Upper lobe of left lung (tissue), 6 donors: Measurements from ENCODE around the gene CENPU. TPM values are rescaled to one million over a fixed set of nuclear protein-coding genes. Genes with fewer than 3 reads are reported as not detected.

ENCODE experiments used
- ATAC-seq, 2 donors: fragments of 200-7000 bp; cut with Tn5 transposase; one replicate each; pipeline ENCODE4 v1.9.1; 2022; ENCODE audit warnings: mild to moderate bottlenecking in 2 of 2, moderate library complexity in 2 of 2; ENCODE audit not compliant: low FRiP score in 2 of 2
- DNase-seq, 2 donors: peaks; one replicate each; pipeline ENCODE4 v3.0.0-alpha.2; 2019 to 2020
- H3K27ac ChIP-seq, 4 donors: fragments of 200-600 bp; sonication (generic); one replicate each; pipeline ENCODE4 v1.5.1; 2016 to 2019
- H3K27me3 ChIP-seq, 4 donors: fragments of 200-600 bp; sonication (generic); one replicate each; pipeline ENCODE4 v1.5.1; 2017 to 2019
- H3K36me3 ChIP-seq, 4 donors: fragments of 200-600 bp; sonication (generic); one replicate each; pipeline ENCODE4 v1.5.1; 2016 to 2019
- H3K4me1 ChIP-seq, 4 donors: fragments of 200-600 bp; sonication (generic); one replicate each; pipeline ENCODE4 v1.5.1; 2018 to 2019
- H3K4me3 ChIP-seq, 4 donors: fragments of 200-600 bp; sonication (generic); one replicate each; pipeline ENCODE4 v1.5.1; 2017 to 2019; ENCODE audit warnings: mild to moderate bottlenecking in 2 of 4, moderate library complexity in 1 of 4
- H3K9me3 ChIP-seq, 4 donors: fragments of 200-600 bp; sonication (generic); one replicate each; pipeline ENCODE4 v1.5.1; 2018 to 2019
- CTCF ChIP-seq, 6 experiments: fragments of 450-650 bp in 4 of 6; fragments of 200-600 bp in 2 of 6; sonication (generic) in 2 of 6; IDR thresholded peaks; one replicate each; pipeline ENCODE4 v1.5.1; 2016 to 2019; ENCODE audit warnings: antibody characterized with exemption in 6 of 6
- EP300 ChIP-seq, 4 donors: sonication (generic); formaldehyde crosslinking; IDR thresholded peaks; one replicate each; pipeline ENCODE4 v1.5.1; 2017; ENCODE audit warnings: antibody characterized with exemption in 4 of 4, control low read depth in 2 of 4
- POLR2A ChIP-seq, 4 donors: fragments of 450-650 bp; IDR thresholded peaks; one replicate each; pipeline ENCODE4 v1.5.1; 2016 to 2017; ENCODE audit warnings: antibody characterized with exemption in 4 of 4, mild to moderate bottlenecking in 2 of 4
- POLR2AphosphoS5 ChIP-seq, 2 donors: sonication (generic); formaldehyde crosslinking; IDR thresholded peaks; one replicate each; pipeline ENCODE4 v1.5.1; 2017; ENCODE audit warnings: antibody characterized with exemption in 2 of 2
- WGBS, 2 donors: methylation state at CpG; one replicate each; pipeline ENCODE4 v1.1.5; 2017 to 2018; 5-methylcytosine and 5-hydroxymethylcytosine counted together
- total RNA-seq, 6 donors: library from RNA; depleted of rRNA in 4 of 6; stranded (reverse); fragments of >200 nt in 4 of 6; gene quantifications; one replicate each; pipeline versions ENCODE4 v1.1.0 to v1.2.1, GENCODE V29; 2016 to 2021
- donor health status: DM: no; HTN: no; CAD: no; lungs with moderate emphysema.
- donor health status: DM: no; HTN: yes; CAD: no; lungs with severe emphysema.

Gene CENPU
- total RNA-seq, 6 donors from 2014 or later = 0.44 to 5.5 (median 3.5) TPM; not detected in 1

DNA sequence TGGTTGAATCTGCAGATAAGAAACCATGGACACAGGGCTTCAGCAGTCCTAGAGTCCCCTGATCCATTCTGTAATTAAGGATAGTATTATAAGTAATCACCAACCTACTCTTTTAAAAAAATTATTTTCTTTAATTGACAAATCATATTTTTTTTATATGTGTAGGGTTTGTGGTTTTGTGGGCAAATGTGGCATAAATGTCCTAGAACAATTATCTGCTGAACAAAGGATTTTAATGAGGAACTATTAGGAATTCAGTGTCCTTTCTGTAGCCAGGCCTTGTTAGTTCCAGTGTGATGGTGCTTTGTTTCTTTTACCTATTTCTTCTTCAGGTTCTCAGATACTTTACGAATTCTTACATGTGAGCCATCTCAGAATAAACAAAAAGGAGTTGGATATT lies 52.0 kb downstream of the CENPU start:
- no peaks in the 10 kb centered on the region for H3K27me3 ChIP-seq
- ATAC-seq (no peak), DNase-seq (no peak)
- 95 to 100% methylated on average over 1 of the region's 1 CpG for WGBS, 2 donors
- no peaks in the 10 kb centered on the region for H3K9me3 ChIP-seq
- H3K27ac ChIP-seq = no peak overlapping the region
- peaks cover 0 to 6% (median 0%) of the 10 kb centered on the region in 4 donors for H3K4me1 ChIP-seq
- H3K4me3 ChIP-seq = no peak overlapping the region
- no peak for TF ChIP-seq POLR2A (IDR thresholded peaks at IDR 0.05)
- no peak for TF ChIP-seq CTCF (IDR thresholded peaks at IDR 0.05)
- TF ChIP-seq EP300 (IDR thresholded peaks at IDR 0.05) = no peak
- no peak for TF ChIP-seq POLR2AphosphoS5 (IDR thresholded peaks at IDR 0.05)
- H3K36me3 ChIP-seq = peaks cover 0 to 8% (median 3%) of the 10 kb centered on the region in 4 donors

DNA sequence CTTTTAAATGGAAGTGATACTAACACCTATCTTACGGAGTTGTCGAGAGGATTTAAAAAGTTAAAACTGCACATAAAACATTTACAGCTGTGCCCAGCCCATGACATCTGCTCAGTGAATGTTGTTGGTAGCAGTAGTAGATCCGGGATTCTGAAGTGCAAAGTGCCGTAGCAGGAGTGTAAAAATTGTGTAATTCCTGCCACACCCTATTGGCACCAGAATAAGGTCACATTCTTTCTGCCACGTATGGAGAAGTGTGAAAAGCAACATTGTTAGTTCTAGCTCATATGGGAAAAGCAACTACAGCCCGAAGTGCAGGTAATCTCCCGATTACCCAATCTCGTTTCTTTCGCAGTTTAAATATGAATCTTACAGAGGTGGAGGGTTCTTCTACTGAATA lies 53.2 kb downstream of the CENPU start:
- 48 to 62% methylated on average over 9 of the region's 9 CpGs for WGBS, 2 donors
- H3K9me3 ChIP-seq = no peaks in the 10 kb centered on the region
- H3K27me3 ChIP-seq = no peaks in the 10 kb centered on the region
- peak in 1 of 2 donors; percentile 26 for DNase-seq
- no peak overlapping the region for H3K4me3 ChIP-seq
- H3K4me1 ChIP-seq = peaks cover 0 to 6% (median 0%) of the 10 kb centered on the region in 4 donors
- H3K36me3 ChIP-seq = peaks cover 0 to 6% (median 2%) of the 10 kb centered on the region in 4 donors
- H3K27ac ChIP-seq = no peak overlapping the region
- ATAC-seq = peak in 1 of 2 donors; percentile 35
- no peak for TF ChIP-seq POLR2A (IDR thresholded peaks at IDR 0.05)
- TF ChIP-seq POLR2AphosphoS5 (IDR thresholded peaks at IDR 0.05) = no peak
- no peak for TF ChIP-seq EP300 (IDR thresholded peaks at IDR 0.05)

DNA sequence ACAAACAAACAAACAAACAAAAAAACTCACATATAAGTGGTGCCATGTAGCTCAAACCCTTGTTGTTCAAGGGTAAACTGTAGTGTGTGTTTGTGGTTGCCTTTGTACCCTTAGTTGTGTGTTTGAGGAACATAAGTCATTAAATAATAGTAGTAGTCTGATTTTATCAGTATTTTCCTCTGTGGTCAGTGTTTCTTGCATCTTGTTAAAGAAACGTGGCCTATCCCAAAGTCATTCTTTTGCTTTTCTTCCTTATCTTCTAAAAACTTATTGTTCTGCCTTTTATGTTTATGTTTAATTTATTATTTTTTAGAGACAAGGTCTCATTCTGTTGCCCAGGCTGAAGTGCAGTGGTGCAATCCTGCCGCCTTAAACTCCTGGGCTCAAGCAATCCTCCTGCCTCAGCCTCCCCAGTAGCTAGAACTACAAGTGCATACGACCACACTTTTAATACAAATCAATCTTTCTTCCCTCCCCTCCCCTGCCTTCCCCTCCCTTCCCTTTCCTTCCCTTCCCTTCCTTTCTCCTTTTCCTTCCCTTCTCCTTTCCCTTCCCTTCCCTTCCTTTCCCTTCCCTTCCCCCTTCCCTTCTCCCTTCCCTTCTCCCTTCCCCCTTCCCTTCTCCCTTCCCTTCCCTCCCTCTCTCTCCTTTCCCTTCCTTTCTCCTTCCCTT lies 57.9 kb downstream of the CENPU start:
- 80 to 86% methylated on average over 3 of the region's 3 CpGs for WGBS, 2 donors
- Histone ChIP-seq H3K4me1 (peaks cover 0 to 6% (median 0%) of the 10 kb centered on the region in 4 donors), H3K27ac (no peak overlapping the region), H3K4me3 (no peak overlapping the region), H3K9me3 (no peaks in the 10 kb centered on the region), H3K27me3 (no peaks in the 10 kb centered on the region), H3K36me3 (peaks cover 0 to 30% (median 11%) of the 10 kb centered on the region in 4 donors)
- DNase-seq = no peak
- ATAC-seq = no peak
- TF ChIP-seq POLR2AphosphoS5 (IDR thresholded peaks at IDR 0.05) (no peak), EP300 (IDR thresholded peaks at IDR 0.05) (no peak), CTCF (IDR thresholded peaks at IDR 0.05) (no peak), POLR2A (IDR thresholded peaks at IDR 0.05) (no peak)

GRCh38 chr4:184675018-184675417 lies 58.9 kb downstream of the CENPU start:
- H3K27me3 ChIP-seq = no peaks in the 10 kb centered on the region
- H3K9me3 ChIP-seq = no peaks in the 10 kb centered on the region
- H3K4me1 ChIP-seq = no peaks in the 10 kb centered on the region
- ATAC-seq = no peak
- no peak overlapping the region for H3K4me3 ChIP-seq
- DNase-seq = no peak
- peaks cover 0 to 30% (median 11%) of the 10 kb centered on the region in 4 donors for H3K36me3 ChIP-seq
- no peak overlapping the region for H3K27ac ChIP-seq
- 98% methylated on average over 5 of the region's 5 CpGs for WGBS, 2 donors
- TF ChIP-seq CTCF (IDR thresholded peaks at IDR 0.05) = no peak

GRCh38 chr4:184674011-184674410 lies 59.9 kb downstream of the CENPU start:
- no peak overlapping the region for H3K27ac ChIP-seq
- TF ChIP-seq CTCF (IDR thresholded peaks at IDR 0.05) (no peak), POLR2AphosphoS5 (IDR thresholded peaks at IDR 0.05) (no peak), POLR2A (IDR thresholded peaks at IDR 0.05) (no peak), EP300 (IDR thresholded peaks at IDR 0.05) (no peak)
- H3K9me3 ChIP-seq = no peaks in the 10 kb centered on the region
- H3K4me3 ChIP-seq = no peak overlapping the region
- no peaks in the 10 kb centered on the region for H3K27me3 ChIP-seq
- WGBS, 2 donors = 90 to 94% methylated on average over 4 of the region's 4 CpGs
- DNase-seq (no peak), ATAC-seq (no peak)
- peaks cover 0 to 1% (median under 1%) of the 10 kb centered on the region in 4 donors for H3K4me1 ChIP-seq
- H3K36me3 ChIP-seq = peaks cover 0 to 36% (median 12%) of the 10 kb centered on the region in 4 donors
